ENCODE results near the gene XPO1.

GRCh38 chr2:61538200-61538919 is at the start of gene XPO1:
- TF ChIP-seq CTCF (IDR thresholded peaks at IDR 0.05) (peak in 1 of 4 experiments; percentile 28), POLR2AphosphoS5 (IDR thresholded peaks at IDR 0.05) (peak; percentile 90)

All from prostate gland (tissue), 2 donors.